Measurements from ENCODE around the gene GDF15. TPM values are rescaled to one million over a fixed set of nuclear protein-coding genes. Genes with fewer than 3 reads are reported as not detected.
"Not testable (repeated sequence)": the region's sequence is repeated elsewhere in the genome, so short reads cannot be mapped to it uniquely, and the experiment has no call there.

GDF15 gene
- total and polyA plus RNA-seq, 12 donors: 0.33 to 29.2 (median 4.5) TPM

GRCh38 chr19:18344582-18344950 lies 41.4 kb upstream of the GDF15 start:
- WGBS, 4 donors: 57 to 67% (median 63%) methylated on average over 12 to 13 of the region's 13 CpGs
- peaks cover 9 to 24% of the 10 kb centered on the region in 2 donors for H3K4me1 ChIP-seq (replicated peaks in 1 of 2)
- no peaks in the 10 kb centered on the region for H3K9me3 ChIP-seq (replicated peaks in 1 of 3)
- H3K27ac ChIP-seq: peak overlapping the region in 2 of 5 donors; percentile 22 to 54
- no peak overlapping the region for H3K4me3 ChIP-seq
- intact Hi-C loops (cut with DNase I): no loop called here
- TF ChIP-seq POLR2A (IDR thresholded peaks at IDR 0.05): no peak
- TF ChIP-seq CTCF (IDR thresholded peaks at IDR 0.05): no peak
- DNase-seq: no peak
- no peaks in the 10 kb centered on the region for H3K27me3 ChIP-seq
- peaks cover 0 to 18% of the 10 kb centered on the region in 2 donors for H3K36me3 ChIP-seq (replicated peaks in 1 of 2)

- no peak for DNase-seq
- Histone ChIP-seq H3K27ac (peak overlapping the region in 1 of 5 donors; percentile 54), H3K9me3 (replicated peaks in 1 of 3) (no peaks in the 10 kb centered on the region), H3K4me1 (replicated peaks in 1 of 2) (peaks cover 9 to 22% of the 10 kb centered on the region in 2 donors), H3K27me3 (no peaks in the 10 kb centered on the region), H3K36me3 (replicated peaks in 1 of 2) (peaks cover 0 to 18% of the 10 kb centered on the region in 2 donors), H3K4me3 (no peak overlapping the region)
- TF ChIP-seq POLR2A (IDR thresholded peaks at IDR 0.05) (no peak), CTCF (IDR thresholded peaks at IDR 0.05) (no peak)
- intact Hi-C loops (cut with DNase I): loop anchor here (5.0 kb wide), 2 partner anchors 42 to 67 kb away; partner anchors contain the start of gene GDF15 (in 1 of the 2)
- WGBS, 4 donors: 94 to 97% (median 96%) methylated on average over 5 to 6 of the region's 6 CpGs
These were observed 40.7 kb upstream of the GDF15 start for GRCh38 chr19:18345296-18345695.

DNA sequence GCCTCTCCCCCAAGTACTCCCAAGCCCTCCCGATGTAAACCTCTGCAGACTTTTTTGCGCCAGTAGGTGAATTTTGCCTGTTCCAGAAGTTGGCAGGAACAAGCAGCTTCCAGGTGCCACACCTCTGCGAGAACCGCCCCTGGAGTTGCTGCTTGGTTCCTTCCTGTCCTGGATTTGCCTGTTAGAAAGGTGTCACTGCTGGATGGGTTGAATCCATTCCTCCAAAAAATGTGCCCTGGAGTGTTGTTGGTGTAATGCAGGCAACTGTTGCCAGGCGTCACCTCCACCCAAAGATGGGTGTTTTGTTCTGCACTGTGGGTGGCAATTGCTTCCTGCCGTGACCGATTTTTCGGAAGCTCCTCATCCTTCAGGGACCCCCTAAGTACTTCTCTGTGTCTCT lies 39.9 kb upstream of the GDF15 start:
- Histone ChIP-seq H3K9me3 (replicated peaks in 1 of 3) (no peaks in the 10 kb centered on the region), H3K36me3 (replicated peaks in 1 of 2) (peaks cover 0 to 18% of the 10 kb centered on the region in 2 donors), H3K27me3 (no peaks in the 10 kb centered on the region), H3K27ac (no peak overlapping the region), H3K4me3 (no peak overlapping the region), H3K4me1 (replicated peaks in 1 of 2) (peaks cover 8 to 22% of the 10 kb centered on the region in 2 donors)
- intact Hi-C loops (cut with DNase I): loop anchor here (5.0 kb wide), 2 partner anchors 41 to 66 kb away; partner anchors contain the start of gene GDF15 (in 1 of the 2)
- no peak for TF ChIP-seq POLR2A (IDR thresholded peaks at IDR 0.05)
- TF ChIP-seq CTCF (IDR thresholded peaks at IDR 0.05): peak in 1 of 6 experiments; percentile 3
- WGBS, 4 donors: 79 to 89% (median 86%) methylated on average over 8 of the region's 8 CpGs
- DNase-seq: no peak

GRCh38 chr19:18348171-18348570 lies 37.8 kb upstream of the GDF15 start:
- 85 to 94% (median 90%) methylated on average over 16 to 17 of the region's 17 CpGs for whole genome bisulfite sequencing, 4 donors
- no peak for TF ChIP-seq POLR2A (IDR thresholded peaks at IDR 0.05)
- no peak for TF ChIP-seq CTCF (IDR thresholded peaks at IDR 0.05)
- intact Hi-C loops (cut with DNase I): loop anchor here (5.0 kb wide), 2 partner anchors 39 to 64 kb away; partner anchors contain the start of gene GDF15 (in 1 of the 2)

DNA sequence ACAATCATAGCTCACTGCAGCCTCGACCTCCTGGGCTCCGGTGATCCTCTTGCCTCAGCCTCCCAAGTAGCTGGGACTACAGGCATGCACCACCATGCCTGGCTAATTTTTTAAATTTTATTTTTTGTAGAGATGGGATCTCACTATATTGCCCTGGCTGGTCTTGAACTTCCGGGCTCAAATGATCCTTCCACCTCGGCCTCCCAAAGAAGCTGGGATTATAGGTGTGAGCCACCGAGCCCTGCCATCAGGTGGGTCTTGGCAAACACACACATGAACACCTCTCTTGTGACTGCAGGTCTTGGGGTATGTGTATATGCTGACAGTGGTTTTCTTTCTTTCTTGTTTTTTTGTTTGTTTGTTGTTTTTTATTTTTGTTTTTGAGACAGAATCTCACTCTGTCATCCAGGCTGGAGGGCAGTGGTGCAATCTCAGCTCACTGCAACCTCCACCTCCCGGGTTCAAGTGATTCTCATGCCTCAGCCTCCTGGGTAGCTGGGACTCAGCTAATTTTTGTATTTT lies 37.1 kb upstream of the GDF15 start:
- H3K27me3 ChIP-seq; DNase-seq; H3K4me3 ChIP-seq; H3K4me1 ChIP-seq (replicated peaks in 1 of 2); H3K27ac ChIP-seq; H3K9me3 ChIP-seq (replicated peaks in 1 of 3): not testable (repeated sequence)
- 88 to 94% (median 90%) methylated on average over 6 of the region's 6 CpGs for WGBS, 4 donors
- intact Hi-C loops (cut with DNase I): loop anchor here (5.0 kb wide), 2 partner anchors 38 to 63 kb away; partner anchors contain the start of gene GDF15 (in 1 of the 2)
- peaks cover 0 to 13% of the 10 kb centered on the region in 2 donors for H3K36me3 ChIP-seq (replicated peaks in 1 of 2)

More at GRCh38 chr19:18348171-18348570, 37.8 kb upstream of the GDF15 start:
- Histone ChIP-seq H3K27me3 (no peaks in the 10 kb centered on the region), H3K4me3 (no peak overlapping the region), H3K27ac (no peak overlapping the region), H3K9me3 (replicated peaks in 1 of 3) (no peaks in the 10 kb centered on the region), H3K4me1 (replicated peaks in 1 of 2) (peaks cover 0 to 7% of the 10 kb centered on the region in 2 donors), H3K36me3 (replicated peaks in 1 of 2) (peaks cover 0 to 16% of the 10 kb centered on the region in 2 donors)
- no peak for DNase-seq

Data from adrenal gland (tissue), 12 donors.